Stimulated activated CD8-positive, alpha-beta memory T cell treated with anti-CD3 and anti-CD28 coated beads, Interleukin-4, amount 100 ng/mL, for 4 hours (primary cell): Measurements from ENCODE around the gene GZF1.

Experiments used
- DNase-seq, 2 donors: peaks; one replicate each; pipeline ENCODE4 v3.0.0-alpha.2; 2020; ENCODE audit warnings: low read depth in 2 of 2, low spot score in 1 of 2

The GZF1 gene

GRCh38 chr20:23369072-23369823 is 7.3 kb downstream of the GZF1 start:
- no peak for DNase-seq

- no peak for DNase-seq
Measured at GRCh38 chr20:23370274-23370673, 8.3 kb downstream of the GZF1 start.

GRCh38 chr20:23370873-23371272 is 8.9 kb downstream of the GZF1 start:
- no peak for DNase-seq

- DNase-seq = no peak
Measured at GRCh38 chr20:23371496-23371895, 9.5 kb downstream of the GZF1 start.

GRCh38 chr20:23374441-23374840 is 12.5 kb downstream of the GZF1 start:
- DNase-seq = no peak

GRCh38 chr20:23375827-23376226 is 13.8 kb downstream of the GZF1 start:
- DNase-seq = no peak

GRCh38 chr20:23379772-23380171 is 17.8 kb downstream of the GZF1 start:
- no peak for DNase-seq

- DNase-seq = no peak
Measured at GRCh38 chr20:23381876-23382275, 19.9 kb downstream of the GZF1 start.

- DNase-seq = no peak
Measured at GRCh38 chr20:23386304-23387117, 24.5 kb downstream of the GZF1 start.

- DNase-seq = no peak
Measured at GRCh38 chr20:23387118-23387443, 25.1 kb downstream of the GZF1 start.

- no peak for DNase-seq
Measured at GRCh38 chr20:23390091-23390774, 28.3 kb downstream of the GZF1 start.

- DNase-seq = no peak
Measured at GRCh38 chr20:23391707-23392310, 29.8 kb downstream of the GZF1 start.

- no peak for DNase-seq
Measured at GRCh38 chr20:23393996-23394775, 32.2 kb downstream of the GZF1 start.

- DNase-seq = no peak
Measured at GRCh38 chr20:23396950-23397627, 35.1 kb downstream of the GZF1 start.

GRCh38 chr20:23397961-23398360 is 36.0 kb downstream of the GZF1 start:
- no peak for DNase-seq

GRCh38 chr20:23399568-23400241 is 37.7 kb downstream of the GZF1 start:
- DNase-seq = no peak

- DNase-seq = no peak
Measured at GRCh38 chr20:23401051-23401450, 39.1 kb downstream of the GZF1 start.

GRCh38 chr20:23403751-23404150 is 41.8 kb downstream of the GZF1 start:
- no peak for DNase-seq

- no peak for DNase-seq
Measured at GRCh38 chr20:23404196-23404595, 42.2 kb downstream of the GZF1 start.

GRCh38 chr20:23406880-23407279 is 44.9 kb downstream of the GZF1 start:
- DNase-seq = no peak
